ENCODE results near the gene BICDL2. TPM values are rescaled to one million over a fixed set of nuclear protein-coding genes. Genes with fewer than 3 reads are reported as not detected.
A peak's percentile ranks its signal among the peaks of the same experiment; 100 is the strongest.

Gene BICDL2
- total RNA-seq (2012; rRNA removed) (under 0.01 and 0.18 TPM in 2 replicates), polyA plus RNA-seq (2012; rRNA removed) (0.17 and 0.19 TPM in 2 replicates), Bru-seq, nascent RNA (percentile 12 among the genes with signal in this experiment), BruChase-seq, experiment 1, labeled RNA remaining after a 6-hour chase (percentile 16 among the genes with signal in this experiment), BruChase-seq, experiment 2, labeled RNA remaining after a 2-hour chase (percentile 8 among the genes with signal in this experiment)
- polyA plus RNA-seq (2012; cell fraction: cytosol; rRNA removed), result 0.15 and 0.25 TPM in 2 replicates
- 0.05 and 0.20 TPM in 2 replicates for polyA plus RNA-seq (2012; cell fraction: nucleus; rRNA removed; ENCODE audit: low replicate concordance)
- long read RNA-seq, result 0 reads

GRCh38 chr16:3036726-3037315 lies at the start of gene BICDL2:
BICDL2 (minus strand) TSS chr16:3036944; CDS start chr16:3035496, 1,448 bp downstream.
- H3K4me2 ChIP-seq (ENCODE audit: low read depth, low read length), result no peak within 1 kb of the TSS
- no peak within 1 kb of the TSS for H2BK20ac ChIP-seq (ENCODE audit: low read depth, low read length)
- BruUV-seq (replicated peaks), result no TSS peak
- CTCF ChIA-PET, result no interaction called here
- no peak within 1 kb of the TSS for H3K27ac ChIP-seq (ENCODE audit: insufficient read depth, low read length)
- H4K5ac ChIP-seq (ENCODE audit: low read depth, low read length), result no peak within 1 kb of the TSS
- H2BK15ac ChIP-seq (ENCODE audit: low read depth, low read length), result no peak within 1 kb of the TSS
- H3K79me1 ChIP-seq (ENCODE audit: low read depth in 1 of 2, low read length in 2 of 2), result no peaks in the 10 kb centered on the region
- no peak within 1 kb of the TSS for H2AK9ac ChIP-seq (replicated peaks; ENCODE audit: low read depth, low read length, poor library complexity)
- WGBS, 2 experiments (ENCODE audit: extremely low coverage in 2 of 2, insufficient read length in 1 of 2), result 6% methylated on average over 24 of the region's 44 CpGs; no CpG with 5 or more reads in 1 of the 2 experiments
- no peak within 1 kb of the TSS for H3K18ac ChIP-seq (ENCODE audit: low read depth, low read length)
- intact Hi-C loops (cut with micrococcal nuclease), result no loop called here
- H3K9me3 ChIP-seq (ENCODE audit: control insufficient read depth, insufficient read depth, low read length), result no peaks in the 10 kb centered on the region
- no peak for ATAC-seq (ENCODE audit: low read depth)
- H3K36me3 ChIP-seq (ENCODE audit: control insufficient read depth, insufficient read depth, low read length), result no peaks in the 10 kb centered on the region
- H3K23ac ChIP-seq (ENCODE audit: low read depth, low read length), result no peak within 1 kb of the TSS
- H4K91ac ChIP-seq (ENCODE audit: insufficient read depth, low read depth, low read length), result no peak within 1 kb of the TSS
- dilution Hi-C loops (cut with HindIII; ENCODE audit: low sequenced_read_pairs, unreplicated experiment), result no loop called here
- no peak within 1 kb of the TSS for H3K56ac ChIP-seq (ENCODE audit: extremely low read depth, insufficient read depth, low read length)
- DNase-seq, result no peak
- no peak within 1 kb of the TSS for H2AFZ ChIP-seq (replicated peaks; ENCODE audit: low read length, poor library complexity)
- H2BK120ac ChIP-seq (ENCODE audit: low read depth, low read length), result no peak within 1 kb of the TSS
- H4K8ac ChIP-seq (ENCODE audit: low read depth in 2 of 2, low read length in 2 of 2), result no peak within 1 kb of the TSS
- no peak within 1 kb of the TSS for H3K4ac ChIP-seq (ENCODE audit: low read depth, low read length)
- no peaks in the 10 kb centered on the region for H3K9me1 ChIP-seq (ENCODE audit: insufficient read depth, low read length)
- peaks cover 74% of the 10 kb centered on the region for H3K27me3 ChIP-seq (ENCODE audit: control insufficient read depth, insufficient read depth, low read length)
- POLR2A ChIA-PET (ENCODE audit: unreplicated experiment), result no interaction called here
- no peaks in the 10 kb centered on the region for H4K20me1 ChIP-seq (ENCODE audit: insufficient read depth, low read length)
- no peak within 1 kb of the TSS for H2BK5ac ChIP-seq (ENCODE audit: low read depth, low read length, poor library complexity, severe bottlenecking)
- TF ChIP-seq RAD21 (IDR thresholded peaks at IDR 0.05; ENCODE audit: low read length) (no peak), CEBPB (IDR thresholded peaks at IDR 0.05; ENCODE audit: low read depth, low read length) (no peak), CTCF (conservative IDR thresholded peaks at IDR 0.05; ENCODE audit: low read depth, low read length) (no peak), POLR2A (IDR thresholded peaks at IDR 0.05; ENCODE audit: low read depth, low read length) (no peak), MAFK (IDR thresholded peaks at IDR 0.05; ENCODE audit: low read depth, low read length) (no peak), BHLHE40 (IDR thresholded peaks at IDR 0.05; ENCODE audit: low read depth, low read length) (no peak), NFE2L2 (IDR thresholded peaks at IDR 0.05; ENCODE audit: low read depth, low read length) (no peak)
- H3K4me1 ChIP-seq (ENCODE audit: control insufficient read depth, insufficient read depth, low read length), result no peaks in the 10 kb centered on the region
- H3K9ac ChIP-seq (ENCODE audit: low read depth, low read length), result no peak within 1 kb of the TSS
- H2AK5ac ChIP-seq (ENCODE audit: low read depth, low read length), result no peak within 1 kb of the TSS
- H3K4me3 ChIP-seq (ENCODE audit: insufficient read depth, low read depth, low read length), result no peak within 1 kb of the TSS
- no peak within 1 kb of the TSS for H3K14ac ChIP-seq (replicated peaks; ENCODE audit: low read depth, low read length)
- in situ Hi-C loops (cut with MboI; ENCODE audit: low sequenced_read_pairs), result no loop called here

Measured in IMR-90 (cell line).